DMS79 (cell line): ENCODE measurements around the gene TNFAIP8L3.

ENCODE experiments used
- DNase-seq: peaks from one replicate; lab custom pipeline; 2025; lab: John Stamatoyannopoulos, UW

The TNFAIP8L3 gene

GRCh38 chr15:51089699-51090453, 4.8 kb downstream of the TNFAIP8L3 start:
- no peak for DNase-seq

GRCh38 chr15:51089041-51089440, 5.7 kb downstream of the TNFAIP8L3 start:
- no peak for DNase-seq

GRCh38 chr15:51088585-51088984, 6.1 kb downstream of the TNFAIP8L3 start:
- DNase-seq, result no peak

GRCh38 chr15:51087513-51087912, 7.2 kb downstream of the TNFAIP8L3 start:
- no peak for DNase-seq

GRCh38 chr15:51086409-51086808, 8.3 kb downstream of the TNFAIP8L3 start:
- DNase-seq, result no peak

GRCh38 chr15:51085764-51086163, 8.9 kb downstream of the TNFAIP8L3 start:
- DNase-seq, result no peak

- DNase-seq, result no peak
Observed at GRCh38 chr15:51083641-51084166, 11.0 kb downstream of the TNFAIP8L3 start.

- DNase-seq, result no peak
Observed at GRCh38 chr15:51082246-51082645, 12.5 kb downstream of the TNFAIP8L3 start.

- no peak for DNase-seq
Observed at GRCh38 chr15:51080286-51080685, 14.4 kb downstream of the TNFAIP8L3 start.

- DNase-seq, result no peak
Observed at GRCh38 chr15:51079226-51079625, 15.5 kb downstream of the TNFAIP8L3 start.

- DNase-seq, result no peak
Observed at GRCh38 chr15:51077221-51078153, 17.2 kb downstream of the TNFAIP8L3 start.

- no peak for DNase-seq
Observed at GRCh38 chr15:51076524-51077220, 18.0 kb downstream of the TNFAIP8L3 start.

GRCh38 chr15:51075826-51076523, 18.7 kb downstream of the TNFAIP8L3 start:
- no peak for DNase-seq

- no peak for DNase-seq
Observed at GRCh38 chr15:51075364-51075763, 19.3 kb downstream of the TNFAIP8L3 start.

- no peak for DNase-seq
Observed at GRCh38 chr15:51074926-51075325, 19.8 kb downstream of the TNFAIP8L3 start.

GRCh38 chr15:51071578-51071977, 23.1 kb downstream of the TNFAIP8L3 start:
- no peak for DNase-seq

- DNase-seq, result no peak
Observed at GRCh38 chr15:51069983-51070382, 24.7 kb downstream of the TNFAIP8L3 start.

GRCh38 chr15:51067510-51067909, 27.2 kb downstream of the TNFAIP8L3 start:
- DNase-seq, result no peak

- no peak for DNase-seq
Observed at GRCh38 chr15:51065781-51066180, 28.9 kb downstream of the TNFAIP8L3 start.

GRCh38 chr15:51065261-51065660, 29.4 kb downstream of the TNFAIP8L3 start:
- no peak for DNase-seq

- no peak for DNase-seq
Observed at GRCh38 chr15:51062736-51063135, 32.0 kb downstream of the TNFAIP8L3 start.
